MM.1S (cell line): ENCODE data around the gene CATSPERZ.

Experiments used
- DNase-seq: peaks from one replicate; pipeline ENCODE4 v3.0.0-alpha.2; 2015
- H2AFZ ChIP-seq: fragments of 300-600 bp; sonication (generic); 2 replicates; pipeline ENCODE4 v1.6.0; 2016; ENCODE audit warnings: antibody characterized with exemption, low read length
- H3F3A ChIP-seq: fragments of 300-600 bp; sonication (generic); 2 replicates; pipeline ENCODE4 v1.6.1; 2016; ENCODE audit warnings: mild to moderate bottlenecking, antibody characterized with exemption, low read length, moderate library complexity, mixed read lengths; ENCODE audit not compliant: insufficient read depth
- H3K27ac ChIP-seq: fragments of 300-600 bp; sonication (generic); 2 replicates; pipeline ENCODE4 v1.5.1; 2016; ENCODE audit warnings: mild to moderate bottlenecking, low read length
- H3K27me3 ChIP-seq: fragments of 300-600 bp; sonication (generic); replicated peaks from 2 replicates; pipeline ENCODE4 v1.6.0; 2016; ENCODE audit warnings: low read length; ENCODE audit not compliant: insufficient read depth
- H3K36me3 ChIP-seq: fragments of 300-600 bp; sonication (generic); replicated peaks from 2 replicates; pipeline ENCODE4 v1.6.1; 2016; ENCODE audit warnings: mild to moderate bottlenecking, low read length, mixed read lengths; ENCODE audit not compliant: insufficient read depth
- H3K4me1 ChIP-seq: fragments of 300-600 bp; sonication (generic); 2 replicates; pipeline ENCODE4 v1.6.1; 2016; ENCODE audit warnings: low read length, mixed read lengths
- H3K4me2 ChIP-seq: fragments of 300-600 bp; sonication (generic); 2 replicates; pipeline ENCODE4 v1.6.0; 2016; ENCODE audit warnings: low read depth, low read length
- H3K4me3 ChIP-seq: fragments of 300-600 bp; sonication (generic); 2 replicates; pipeline ENCODE4 v1.5.1; 2016; ENCODE audit warnings: low read length, mixed read lengths
- H3K79me2 ChIP-seq: fragments of 300-600 bp; sonication (generic); 2 replicates; pipeline ENCODE4 v1.6.1; 2016; ENCODE audit warnings: mixed run types, low read length, mixed read lengths
- H3K9ac ChIP-seq: fragments of 300-600 bp; sonication (generic); 2 replicates; pipeline ENCODE4 v1.6.1; 2016; ENCODE audit warnings: low read length, mixed read lengths
- H3K9me2 ChIP-seq: fragments of 300-600 bp; sonication (generic); replicated peaks from 2 replicates; pipeline ENCODE4 v1.6.1; 2016; ENCODE audit warnings: mild to moderate bottlenecking, low read length, mixed read lengths; ENCODE audit not compliant: insufficient read depth
- H3K9me3 ChIP-seq: fragments of 300-600 bp; sonication (generic); replicated peaks from 2 replicates; pipeline ENCODE4 v1.6.1; 2016; ENCODE audit warnings: mild to moderate bottlenecking, low read length, mixed read lengths; ENCODE audit not compliant: insufficient read depth
- H4K20me1 ChIP-seq: fragments of 300-600 bp; sonication (generic); 2 replicates; pipeline ENCODE4 v1.6.1; 2016; ENCODE audit warnings: mild to moderate bottlenecking, low read length, moderate library complexity, mixed read lengths; ENCODE audit not compliant: insufficient read depth
- CTCF ChIP-seq: fragments of 300-600 bp; sonication (generic); IDR thresholded peaks from 2 replicates; pipeline ENCODE4 v1.5.1; 2016; ENCODE audit warnings: antibody characterized with exemption, low read length, mixed read lengths
- EZH2 ChIP-seq: fragments of 300-600 bp; sonication (generic); optimal IDR thresholded peaks from 2 replicates; pipeline ENCODE3; 2017; ENCODE audit warnings: low read depth, mild to moderate bottlenecking, antibody characterized with exemption, low read length, mixed read lengths
- EZH2phosphoT487 ChIP-seq: fragments of 300-600 bp; sonication (generic); IDR thresholded peaks from 2 replicates; pipeline ENCODE4 v1.6.1; 2018; ENCODE audit warnings: antibody characterized with exemption, low read length

CATSPERZ gene

DNA sequence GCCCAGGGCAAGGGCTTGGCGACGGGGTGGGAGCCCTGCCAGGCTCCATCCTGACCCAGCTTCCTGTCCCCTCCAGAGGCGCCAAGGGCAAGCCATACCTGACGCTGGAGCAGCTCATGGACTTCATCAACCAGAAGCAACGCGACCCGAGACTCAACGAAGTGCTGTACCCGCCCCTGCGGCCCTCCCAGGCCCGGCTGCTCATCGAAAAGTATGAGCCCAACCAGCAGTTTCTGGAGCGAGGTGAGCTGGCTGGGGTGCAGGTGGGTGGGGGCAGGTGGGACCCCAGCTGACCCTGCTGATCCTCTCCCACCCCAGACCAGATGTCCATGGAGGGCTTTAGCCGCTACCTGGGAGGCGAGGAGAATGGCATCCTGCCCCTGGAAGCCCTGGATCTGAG is 43.9 kb upstream of the CATSPERZ start:
- peaks cover 9% of the 10 kb centered on the region for H3K79me2 ChIP-seq
- no peak for TF ChIP-seq EZH2
- TF ChIP-seq CTCF: no peak
- TF ChIP-seq EZH2phosphoT487: no peak
- H3K9me3 ChIP-seq: no peaks in the 10 kb centered on the region
- H3K9me2 ChIP-seq: no peaks in the 10 kb centered on the region
- H3K4me1 ChIP-seq: no peaks in the 10 kb centered on the region
- no peak for DNase-seq
- H4K20me1 ChIP-seq: no peaks in the 10 kb centered on the region
- no peak overlapping the region for H3K27ac ChIP-seq
- no peak overlapping the region for H3K4me2 ChIP-seq
- H2AFZ ChIP-seq: no peak overlapping the region
- no peaks in the 10 kb centered on the region for H3K36me3 ChIP-seq
- no peaks in the 10 kb centered on the region for H3K27me3 ChIP-seq
- H3K9ac ChIP-seq: no peak overlapping the region
- H3K4me3 ChIP-seq: no peak overlapping the region
- H3F3A ChIP-seq: no peaks in the 10 kb centered on the region

GRCh38 chr11:64258356-64258755 is 41.8 kb upstream of the CATSPERZ start:
- H4K20me1 ChIP-seq: no peaks in the 10 kb centered on the region
- H3K4me1 ChIP-seq: no peaks in the 10 kb centered on the region
- TF ChIP-seq CTCF: no peak
- TF ChIP-seq EZH2phosphoT487: no peak
- TF ChIP-seq EZH2: no peak
- DNase-seq: no peak
- H3K4me3 ChIP-seq: no peak overlapping the region
- H3K4me2 ChIP-seq: no peak overlapping the region
- no peak overlapping the region for H3K9ac ChIP-seq
- no peak overlapping the region for H2AFZ ChIP-seq
- H3K79me2 ChIP-seq: no peaks in the 10 kb centered on the region
- no peaks in the 10 kb centered on the region for H3K9me2 ChIP-seq
- H3F3A ChIP-seq: no peaks in the 10 kb centered on the region
- H3K27ac ChIP-seq: no peak overlapping the region
- no peaks in the 10 kb centered on the region for H3K36me3 ChIP-seq
- no peaks in the 10 kb centered on the region for H3K27me3 ChIP-seq
- no peaks in the 10 kb centered on the region for H3K9me3 ChIP-seq

- Histone ChIP-seq H3K27me3 (no peaks in the 10 kb centered on the region), H3K4me2 (no peak overlapping the region), H3K9me2 (no peaks in the 10 kb centered on the region), H2AFZ (no peak overlapping the region), H4K20me1 (no peaks in the 10 kb centered on the region), H3K4me3 (no peak overlapping the region), H3K4me1 (no peaks in the 10 kb centered on the region), H3K9ac (no peak overlapping the region), H3K27ac (no peak overlapping the region), H3K36me3 (no peaks in the 10 kb centered on the region), H3K79me2 (no peaks in the 10 kb centered on the region), H3K9me3 (no peaks in the 10 kb centered on the region), H3F3A (no peaks in the 10 kb centered on the region)
- TF ChIP-seq EZH2 (no peak), CTCF (no peak), EZH2phosphoT487 (no peak)
- DNase-seq: no peak
Observed at GRCh38 chr11:64258946-64259532, 41.1 kb upstream of the CATSPERZ start.
